Bronchial epithelial cell (primary cell): ENCODE results near the gene DUSP10. TPM values are rescaled to one million over a fixed set of nuclear protein-coding genes. Genes with fewer than 3 reads are reported as not detected.
A peak's percentile ranks its signal among the peaks of the same experiment; 100 is the strongest.

Experiments used
- DNase-seq: peaks from one replicate; pipeline ENCODE4 v3.0.0-alpha.2; 2010; ENCODE audit warnings: low read depth
- FAIRE-seq: peaks from 2 replicates; lab custom pipeline; 2011; peaks lifted over from hg19 to GRCh38; lab: Jason Lieb, UNC
- H3K27me3 ChIP-seq: 2 replicates; pipeline ENCODE4 v1.5.1; 2011; ENCODE audit warnings: low read length; ENCODE audit not compliant: control insufficient read depth, insufficient read depth
- H3K36me3 ChIP-seq: 2 replicates; pipeline ENCODE4 v1.5.1; 2011; ENCODE audit warnings: low read length; ENCODE audit not compliant: control insufficient read depth, insufficient read depth
- H3K4me3 ChIP-seq: 2 replicates; pipeline ENCODE4 v1.5.1; 2011; ENCODE audit warnings: mild to moderate bottlenecking, low read depth, low read length, control low read depth
- total RNA-seq: library from RNA; depleted of rRNA; stranded (reverse); fragments of >200 nt; gene quantifications from 2 replicates; pipeline ENCODE4 v1.2.1, GENCODE V29; 2014
- TF ChIP-seq, protein P1 (sequence below): IDR thresholded peaks from 2 replicates; pipeline ENCODE4 v1.5.1; 2011; ENCODE audit warnings: mild to moderate bottlenecking, moderate library complexity, low read length, control low read depth, inconsistent platforms; ENCODE audit not compliant: insufficient read depth, severe bottlenecking

Gene DUSP10
- total RNA-seq, 1 donor from 2014 or later, result 36.6 TPM

DNA sequence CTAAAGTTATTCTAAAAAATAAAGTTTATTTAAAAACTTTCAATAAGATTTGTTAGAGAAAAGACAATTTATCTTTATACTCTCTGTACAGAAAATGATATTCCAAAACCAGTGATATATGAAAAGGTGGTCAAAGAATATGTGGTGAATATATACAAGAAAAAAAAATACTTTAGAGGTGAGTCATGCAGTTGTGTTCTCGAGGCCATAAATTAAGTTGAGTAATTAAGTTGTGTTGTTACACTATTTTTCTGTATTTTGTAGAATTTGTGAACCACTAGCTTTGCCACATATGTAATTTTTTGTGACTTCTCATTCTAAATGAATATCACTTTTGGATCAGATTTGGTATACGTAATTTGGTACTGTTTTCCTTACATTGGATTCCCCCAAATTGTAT is 23.6 kb upstream of the DUSP10 start:
- FAIRE-seq (no peak), DNase-seq (peak; percentile 61)
- Histone ChIP-seq H3K36me3 (no peaks in the 10 kb centered on the region), H3K27me3 (no peaks in the 10 kb centered on the region), H3K4me3 (no peak overlapping the region)
- TF ChIP-seq, protein P1, sequence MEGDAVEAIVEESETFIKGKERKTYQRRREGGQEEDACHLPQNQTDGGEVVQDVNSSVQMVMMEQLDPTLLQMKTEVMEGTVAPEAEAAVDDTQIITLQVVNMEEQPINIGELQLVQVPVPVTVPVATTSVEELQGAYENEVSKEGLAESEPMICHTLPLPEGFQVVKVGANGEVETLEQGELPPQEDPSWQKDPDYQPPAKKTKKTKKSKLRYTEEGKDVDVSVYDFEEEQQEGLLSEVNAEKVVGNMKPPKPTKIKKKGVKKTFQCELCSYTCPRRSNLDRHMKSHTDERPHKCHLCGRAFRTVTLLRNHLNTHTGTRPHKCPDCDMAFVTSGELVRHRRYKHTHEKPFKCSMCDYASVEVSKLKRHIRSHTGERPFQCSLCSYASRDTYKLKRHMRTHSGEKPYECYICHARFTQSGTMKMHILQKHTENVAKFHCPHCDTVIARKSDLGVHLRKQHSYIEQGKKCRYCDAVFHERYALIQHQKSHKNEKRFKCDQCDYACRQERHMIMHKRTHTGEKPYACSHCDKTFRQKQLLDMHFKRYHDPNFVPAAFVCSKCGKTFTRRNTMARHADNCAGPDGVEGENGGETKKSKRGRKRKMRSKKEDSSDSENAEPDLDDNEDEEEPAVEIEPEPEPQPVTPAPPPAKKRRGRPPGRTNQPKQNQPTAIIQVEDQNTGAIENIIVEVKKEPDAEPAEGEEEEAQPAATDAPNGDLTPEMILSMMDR, result no peak

DNA sequence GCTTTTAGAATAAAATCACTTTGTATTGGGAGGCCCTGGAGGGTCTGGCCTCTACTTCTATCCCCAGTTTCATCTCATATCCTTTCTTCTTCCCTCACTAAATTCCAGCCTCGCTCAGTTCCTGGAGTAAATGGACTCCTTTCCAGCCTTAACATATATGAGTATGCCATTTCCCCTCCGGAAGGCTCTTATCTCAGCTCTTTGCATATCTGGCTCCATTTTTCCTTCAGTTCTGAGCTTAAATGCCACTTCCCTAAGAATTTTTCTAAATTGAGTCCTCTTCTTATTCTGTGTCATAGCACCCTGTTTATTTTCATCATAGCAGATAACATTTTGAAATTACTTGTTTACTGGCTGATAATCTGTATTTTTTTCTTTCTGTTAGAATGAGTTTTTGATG is 20.2 kb upstream of the DUSP10 start:
- no peak for FAIRE-seq
- TF ChIP-seq, protein P1, result no peak
- no peaks in the 10 kb centered on the region for H3K36me3 ChIP-seq

DNA sequence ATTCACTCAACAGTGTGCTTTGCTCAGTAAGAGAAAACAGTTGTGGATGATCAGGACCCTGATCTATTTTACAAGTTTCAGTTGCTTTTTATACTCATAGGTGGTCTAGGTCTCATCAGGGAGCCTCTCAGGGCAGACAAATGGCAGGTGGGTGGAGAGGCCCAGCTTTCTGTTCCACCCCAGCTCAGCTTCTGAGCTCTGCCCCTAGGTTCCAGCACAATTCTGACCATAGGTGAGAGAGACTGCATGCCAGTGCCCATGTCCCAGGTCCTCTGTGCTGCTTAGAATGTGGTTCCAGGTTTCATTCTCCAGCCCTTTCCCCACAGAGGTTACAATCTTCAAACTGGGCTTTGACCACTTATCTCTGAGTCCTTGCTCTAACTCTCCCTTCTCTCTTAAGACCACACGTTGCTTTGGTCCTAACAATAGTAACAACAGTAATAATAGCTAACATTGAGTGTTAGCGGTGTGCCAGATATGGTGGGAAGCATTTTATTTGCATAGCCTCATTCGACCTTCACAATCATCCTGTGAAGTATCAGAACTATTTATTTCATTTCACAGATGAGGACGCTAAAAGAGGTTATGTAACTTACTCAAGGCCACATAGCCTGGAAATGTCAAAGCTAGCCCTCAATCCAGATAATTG is 19.6 kb upstream of the DUSP10 start:
- no peak for FAIRE-seq

More for the DNA sequence above, 20.2 kb upstream of the DUSP10 start:
- no peak for DNase-seq
- Histone ChIP-seq H3K4me3 (no peak overlapping the region), H3K27me3 (no peaks in the 10 kb centered on the region)

DNA sequence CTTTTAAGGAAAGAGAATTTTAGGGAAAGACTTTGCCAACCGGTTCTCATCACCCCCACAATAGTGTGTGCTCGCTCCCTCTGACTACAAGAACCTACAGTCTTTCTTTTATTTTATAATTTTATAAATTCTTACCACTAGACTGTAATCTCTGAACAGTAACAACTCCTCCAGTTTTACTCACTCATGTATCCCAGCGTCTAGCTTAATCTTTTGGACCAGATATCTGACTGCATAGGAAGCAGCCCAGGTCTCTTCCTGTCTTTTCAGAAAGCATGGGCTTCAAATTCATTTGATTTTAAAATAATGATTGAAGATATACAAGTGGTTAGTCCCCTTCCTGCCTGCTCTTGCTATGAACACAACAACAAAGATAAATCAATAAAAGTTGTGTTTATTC is 19.0 kb upstream of the DUSP10 start:
- FAIRE-seq, result no peak

More for the DNA sequence above, 19.6 kb upstream of the DUSP10 start:
- Histone ChIP-seq H3K36me3 (no peaks in the 10 kb centered on the region), H3K27me3 (no peaks in the 10 kb centered on the region), H3K4me3 (no peak overlapping the region)
- TF ChIP-seq, protein P1, result no peak
- no peak for DNase-seq

DNA sequence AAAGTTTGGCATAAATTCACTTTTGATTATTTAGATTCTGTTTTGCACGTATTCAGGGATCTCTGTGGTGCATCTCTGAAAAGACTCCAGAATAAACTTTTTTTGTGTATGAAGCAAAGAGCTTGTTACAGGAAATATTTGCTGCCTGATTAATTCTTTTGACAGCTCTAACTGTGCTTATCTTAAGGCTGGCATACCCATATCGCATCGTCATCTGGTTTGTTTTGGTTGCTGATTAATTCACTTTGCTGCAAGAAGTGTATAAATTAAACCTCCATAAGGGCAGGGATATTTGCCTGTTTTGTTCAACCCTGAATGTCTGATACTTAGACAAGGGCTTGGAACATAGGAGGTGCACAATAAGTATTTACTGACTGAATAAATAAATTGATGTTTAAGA is 17.5 kb upstream of the DUSP10 start:
- no peaks in the 10 kb centered on the region for H3K27me3 ChIP-seq
- no peaks in the 10 kb centered on the region for H3K36me3 ChIP-seq
- no peak overlapping the region for H3K4me3 ChIP-seq
- FAIRE-seq, result no peak
- DNase-seq, result peak; percentile 65
- TF ChIP-seq, protein P1, result no peak

More for the DNA sequence above, 19.0 kb upstream of the DUSP10 start:
- TF ChIP-seq, protein P1, result no peak
- Histone ChIP-seq H3K4me3 (no peak overlapping the region), H3K27me3 (no peaks in the 10 kb centered on the region), H3K36me3 (no peaks in the 10 kb centered on the region)
- no peak for DNase-seq

DNA sequence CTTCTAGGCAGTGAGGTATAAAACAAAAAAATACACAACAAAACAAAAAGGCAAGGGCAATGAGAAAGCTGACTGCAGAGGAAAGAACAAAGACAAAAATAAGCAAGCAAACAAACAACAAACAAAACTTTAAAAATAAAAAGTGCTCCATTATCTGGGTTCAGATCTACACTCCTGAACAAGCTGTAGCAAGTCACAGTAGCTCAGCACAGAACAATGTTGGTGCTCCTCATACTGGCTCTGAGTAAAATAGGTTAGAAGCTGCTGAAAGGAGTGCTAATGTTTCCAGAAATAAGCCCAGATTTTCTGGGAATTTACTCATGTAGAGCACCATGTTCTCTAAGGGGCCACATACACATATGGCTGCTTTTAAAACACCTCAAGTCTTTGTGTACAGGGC is 16.6 kb upstream of the DUSP10 start:
- TF ChIP-seq, protein P1, result no peak
- no peak for FAIRE-seq

More for the DNA sequence above, 16.6 kb upstream of the DUSP10 start:
- no peak overlapping the region for H3K4me3 ChIP-seq
- no peak for DNase-seq
- H3K36me3 ChIP-seq, result no peaks in the 10 kb centered on the region
- H3K27me3 ChIP-seq, result no peaks in the 10 kb centered on the region
